GM19035 (cell line): ENCODE data around the gene APP.
"Not testable (repeated sequence)": the region's sequence is repeated elsewhere in the genome, so short reads cannot be mapped to it uniquely, and the experiment has no call there.

Source experiments
- ATAC-seq: cut with Tn5 transposase; IDR thresholded peaks from one replicate; pipeline ENCODE4 v1.9.1; 2021; ENCODE audit not compliant: unreplicated experiment

The APP gene

GRCh38 chr21:25949701-25950100 is 220.9 kb downstream of the APP start:
- ATAC-seq: no peak

- no peak for ATAC-seq
Measured at GRCh38 chr21:25944672-25945213, 225.8 kb downstream of the APP start.

- ATAC-seq: no peak
Measured at GRCh38 chr21:25944082-25944481, 226.5 kb downstream of the APP start.

- no peak for ATAC-seq
Measured at GRCh38 chr21:25942135-25942534, 228.4 kb downstream of the APP start.

- no peak for ATAC-seq
Measured at GRCh38 chr21:25939396-25939761, 231.2 kb downstream of the APP start.

- no peak for ATAC-seq
Measured at GRCh38 chr21:25938658-25939395, 231.7 kb downstream of the APP start.

- no peak for ATAC-seq
Measured at GRCh38 chr21:25936776-25937175, 233.8 kb downstream of the APP start.

GRCh38 chr21:25934771-25935224 is 235.8 kb downstream of the APP start:
- no peak for ATAC-seq

GRCh38 chr21:25934130-25934529 is 236.4 kb downstream of the APP start:
- no peak for ATAC-seq

GRCh38 chr21:25931765-25932164 is 238.8 kb downstream of the APP start:
- ATAC-seq: no peak

- no peak for ATAC-seq
Measured at GRCh38 chr21:25929856-25930520, 240.6 kb downstream of the APP start.

GRCh38 chr21:25927195-25927880 is 243.2 kb downstream of the APP start:
- ATAC-seq: no peak

- ATAC-seq: no peak
Measured at GRCh38 chr21:25925936-25926335, 244.6 kb downstream of the APP start.

- no peak for ATAC-seq
Measured at GRCh38 chr21:25925064-25925800, 245.3 kb downstream of the APP start.

GRCh38 chr21:25918152-25918551 is 252.4 kb downstream of the APP start:
- ATAC-seq: not testable (repeated sequence)

- ATAC-seq: no peak
Measured at GRCh38 chr21:25916226-25916625, 254.3 kb downstream of the APP start.

- ATAC-seq: no peak
Measured at GRCh38 chr21:25913479-25913878, 257.1 kb downstream of the APP start.

- ATAC-seq: no peak
Measured at GRCh38 chr21:25912402-25912746, 258.2 kb downstream of the APP start.

GRCh38 chr21:25911730-25912401 is 258.7 kb downstream of the APP start:
- ATAC-seq: no peak

- no peak for ATAC-seq
Measured at GRCh38 chr21:25910809-25911208, 259.8 kb downstream of the APP start.

GRCh38 chr21:25909341-25909740 is 261.2 kb downstream of the APP start:
- ATAC-seq: no peak
